ENCODE results near the gene ACOT7. TPM values are rescaled to one million over a fixed set of nuclear protein-coding genes. Genes with fewer than 3 reads are reported as not detected.

ACOT7 gene
- total RNA-seq, 2 experiments from 2014 or later: 5.3 to 5.4 TPM

DNA sequence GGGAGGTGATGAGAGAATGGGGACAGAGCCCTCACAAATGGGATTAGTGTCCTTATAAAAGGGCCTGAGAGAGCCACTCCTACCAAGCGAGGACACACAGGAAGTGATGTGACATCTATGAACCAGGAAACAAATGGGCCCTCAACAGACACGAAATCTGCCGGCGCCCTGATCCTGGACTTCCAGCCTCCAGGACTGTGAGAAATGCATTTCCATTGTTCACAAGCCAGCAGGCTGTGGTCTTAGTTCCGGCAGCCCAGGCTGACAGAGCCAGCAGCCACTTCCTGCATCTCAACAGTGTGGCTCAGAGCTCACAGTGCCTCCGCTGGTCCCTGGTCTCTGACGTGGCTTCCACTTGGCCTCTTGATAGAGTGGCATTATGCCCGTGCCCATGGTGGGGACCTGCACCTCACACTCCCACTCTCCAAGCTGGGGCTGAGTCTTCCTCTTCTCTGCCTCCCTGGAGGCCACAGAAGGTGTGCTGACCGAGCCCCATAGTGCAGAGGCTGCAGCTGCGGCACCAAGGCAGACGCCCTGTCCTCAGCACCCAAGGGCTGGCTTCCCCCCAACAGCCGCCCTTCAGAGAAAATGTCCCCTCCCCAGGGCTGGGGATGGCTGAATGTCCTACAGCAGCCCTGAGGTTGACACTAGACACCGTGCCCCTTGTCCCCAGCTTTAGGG lies 44.9 kb downstream of the ACOT7 start:
- Histone ChIP-seq H3K27ac (ENCODE audit: low read depth in 1 of 2, low read length in 2 of 2) (peak overlapping the region; percentile 57), H3K27me3 (ENCODE audit: control insufficient read depth in 1 of 2, insufficient read depth in 2 of 2, low read length in 2 of 2) (no peaks in the 10 kb centered on the region), H3K36me3 (ENCODE audit: insufficient read depth, low read length) (no peaks in the 10 kb centered on the region), H3K4me1 (ENCODE audit: insufficient read depth, low read length) (peaks cover 21% of the 10 kb centered on the region), H3K4me3 (ENCODE audit: low read length) (peak overlapping the region; percentile 40), H3K9me3 (ENCODE audit: control insufficient read depth in 1 of 2, insufficient read depth in 1 of 2, low read length in 2 of 2) (no peaks in the 10 kb centered on the region)
- ATAC-seq (ENCODE audit: poor library complexity): peak; percentile 73
- peak overlapping the region; percentile 77 for H3K27ac Mint-ChIP-seq
- H3K9me3 Mint-ChIP-seq: no peaks in the 10 kb centered on the region
- no peaks in the 10 kb centered on the region for H3K27me3 Mint-ChIP-seq
- intact Hi-C loops (cut with DNase I, micrococcal nuclease): loop anchor here (1.0 to 5.0 kb wide), 5 partner anchors 16 to 129 kb away; no protein-coding TSS in a partner anchor
- H3K36me3 Mint-ChIP-seq (ENCODE audit: low read depth): peaks cover under 1% of the 10 kb centered on the region
- H3K4me3 Mint-ChIP-seq: peak overlapping the region; percentile 39
- ChIA-PET POLR2A (interaction anchor here (0.7 to 3.2 kb wide), 12 partner anchors 11 to 206 kb away, joined by 3 to 30 read pairs (median 4); partner anchors contain the start of genes ACOT7, NOL9 and TAS1R1), CTCF (interaction anchor here (0.8 to 3.1 kb wide), 11 partner anchors 9 to 323 kb away, joined by 3 to 39 read pairs (median 4); no protein-coding TSS in a partner anchor)
- peak; percentile 29 to 84 (median 54) for DNase-seq
- TF ChIP-seq, protein P1, sequence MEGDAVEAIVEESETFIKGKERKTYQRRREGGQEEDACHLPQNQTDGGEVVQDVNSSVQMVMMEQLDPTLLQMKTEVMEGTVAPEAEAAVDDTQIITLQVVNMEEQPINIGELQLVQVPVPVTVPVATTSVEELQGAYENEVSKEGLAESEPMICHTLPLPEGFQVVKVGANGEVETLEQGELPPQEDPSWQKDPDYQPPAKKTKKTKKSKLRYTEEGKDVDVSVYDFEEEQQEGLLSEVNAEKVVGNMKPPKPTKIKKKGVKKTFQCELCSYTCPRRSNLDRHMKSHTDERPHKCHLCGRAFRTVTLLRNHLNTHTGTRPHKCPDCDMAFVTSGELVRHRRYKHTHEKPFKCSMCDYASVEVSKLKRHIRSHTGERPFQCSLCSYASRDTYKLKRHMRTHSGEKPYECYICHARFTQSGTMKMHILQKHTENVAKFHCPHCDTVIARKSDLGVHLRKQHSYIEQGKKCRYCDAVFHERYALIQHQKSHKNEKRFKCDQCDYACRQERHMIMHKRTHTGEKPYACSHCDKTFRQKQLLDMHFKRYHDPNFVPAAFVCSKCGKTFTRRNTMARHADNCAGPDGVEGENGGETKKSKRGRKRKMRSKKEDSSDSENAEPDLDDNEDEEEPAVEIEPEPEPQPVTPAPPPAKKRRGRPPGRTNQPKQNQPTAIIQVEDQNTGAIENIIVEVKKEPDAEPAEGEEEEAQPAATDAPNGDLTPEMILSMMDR (IDR thresholded peaks at IDR 0.05): no peak
- peaks cover 29% of the 10 kb centered on the region for H3K4me1 Mint-ChIP-seq (ENCODE audit: low read depth)

DNA sequence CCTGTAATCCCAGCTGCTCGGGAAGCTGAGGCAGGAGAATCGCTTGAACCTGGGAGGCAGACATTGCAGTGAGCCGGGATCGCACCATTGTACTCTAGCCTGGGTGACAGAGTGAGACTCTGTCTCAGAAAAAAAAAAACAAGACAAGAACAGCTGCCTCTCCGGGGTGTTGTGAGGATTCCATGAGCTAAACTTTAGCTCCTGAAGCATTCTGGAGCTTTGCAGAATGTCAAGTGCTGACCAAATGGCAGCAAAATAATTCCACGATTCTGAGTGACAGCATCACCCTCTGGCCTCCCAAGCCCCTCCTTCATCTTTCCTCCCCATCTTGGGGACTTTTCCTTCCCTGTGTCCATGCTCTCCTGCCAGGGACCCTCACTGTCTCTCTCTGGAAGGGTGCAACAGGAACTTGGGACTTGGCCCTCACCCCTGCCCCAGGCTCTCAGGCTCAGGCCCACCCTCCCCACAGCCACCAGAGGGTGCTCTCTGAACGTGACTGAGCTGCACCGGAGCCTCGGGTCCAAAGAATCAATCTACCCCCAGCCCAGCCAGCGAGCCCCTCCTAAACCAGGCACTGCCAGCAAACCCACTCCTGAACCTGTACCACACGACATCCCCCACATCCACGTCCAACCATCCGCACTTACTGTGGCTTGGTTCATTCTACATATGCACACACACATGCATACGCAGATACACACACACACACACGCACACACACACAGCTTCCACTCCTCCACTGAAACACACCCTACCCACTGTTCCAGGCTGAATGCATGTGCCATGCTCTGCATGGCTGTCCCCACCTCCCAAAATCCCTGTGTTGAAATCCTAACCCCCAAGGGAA lies 45.7 kb downstream of the ACOT7 start:
- ChIA-PET POLR2A (interaction anchor here (0.9 to 3.2 kb wide), 11 partner anchors 11 to 207 kb away, joined by 3 to 30 read pairs (median 4); partner anchors contain the start of genes ACOT7, NOL9 and TAS1R1), CTCF (interaction anchor here (0.8 to 3.1 kb wide), 12 partner anchors 10 to 322 kb away, joined by 3 to 39 read pairs (median 4); partner anchors contain the start of gene ACOT7)
- H3K27me3 Mint-ChIP-seq: no peaks in the 10 kb centered on the region
- no peaks in the 10 kb centered on the region for H3K27me3 ChIP-seq (ENCODE audit: control insufficient read depth in 1 of 2, insufficient read depth in 2 of 2, low read length in 2 of 2)
- no peaks in the 10 kb centered on the region for H3K36me3 ChIP-seq (ENCODE audit: insufficient read depth, low read length)
- DNase-seq (peak; percentile 57 to 83 (median 68)), ATAC-seq (ENCODE audit: poor library complexity) (peak; percentile 72)
- H3K36me3 Mint-ChIP-seq (ENCODE audit: low read depth): peaks cover 4% of the 10 kb centered on the region
- H3K9me3 Mint-ChIP-seq: no peaks in the 10 kb centered on the region
- H3K27ac ChIP-seq (ENCODE audit: low read depth in 1 of 2, low read length in 2 of 2): peak overlapping the region; percentile 57
- H3K9me3 ChIP-seq (ENCODE audit: control insufficient read depth in 1 of 2, insufficient read depth in 1 of 2, low read length in 2 of 2): no peaks in the 10 kb centered on the region
- H3K4me1 ChIP-seq (ENCODE audit: insufficient read depth, low read length): peaks cover 21% of the 10 kb centered on the region
- intact Hi-C loops (cut with DNase I, micrococcal nuclease): loop anchor here (1.0 to 5.0 kb wide), 5 partner anchors 17 to 129 kb away; no protein-coding TSS in a partner anchor
- H3K4me3 Mint-ChIP-seq: peak overlapping the region; percentile 39
- peak overlapping the region; percentile 40 for H3K4me3 ChIP-seq (ENCODE audit: low read length)
- TF ChIP-seq, protein P1 (IDR thresholded peaks at IDR 0.05): peak; percentile 80
- H3K4me1 Mint-ChIP-seq (ENCODE audit: low read depth): peaks cover 32% of the 10 kb centered on the region
- peak overlapping the region; percentile 77 for H3K27ac Mint-ChIP-seq

DNA sequence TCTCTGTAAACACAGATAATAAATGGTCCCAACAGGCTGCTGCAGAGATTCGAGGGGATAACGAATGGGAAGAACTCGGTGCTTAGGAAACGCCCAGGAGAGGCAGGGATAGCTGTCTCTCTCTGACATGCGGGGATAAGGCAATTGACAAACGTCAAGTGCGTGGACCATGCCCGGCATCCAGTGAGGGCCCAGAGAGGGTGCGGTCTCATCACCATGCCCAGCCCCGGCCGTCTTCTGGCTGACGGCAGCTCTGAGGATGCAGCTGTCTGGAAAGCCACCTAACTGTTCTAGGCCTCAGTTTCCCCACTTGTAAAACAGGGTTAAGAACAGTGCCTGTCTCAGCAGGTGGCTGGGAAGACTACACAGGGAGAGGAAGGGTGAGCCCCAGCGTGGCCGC lies 48.1 kb downstream of the ACOT7 start:
- no peaks in the 10 kb centered on the region for H3K27me3 ChIP-seq (ENCODE audit: control insufficient read depth in 1 of 2, insufficient read depth in 2 of 2, low read length in 2 of 2)

More for the DNA sequence above, 48.1 kb downstream of the ACOT7 start:
- peaks cover 4% of the 10 kb centered on the region for H3K36me3 Mint-ChIP-seq (ENCODE audit: low read depth)
- ATAC-seq (ENCODE audit: poor library complexity) (no peak), DNase-seq (no peak)
- POLR2A ChIA-PET: interaction anchor here (0.6 to 0.8 kb wide), 2 partner anchors 13 to 311 kb away, joined by 3 read pairs; no protein-coding TSS in a partner anchor
- H3K9me3 ChIP-seq (ENCODE audit: control insufficient read depth in 1 of 2, insufficient read depth in 1 of 2, low read length in 2 of 2): no peaks in the 10 kb centered on the region
- no peaks in the 10 kb centered on the region for H3K9me3 Mint-ChIP-seq
- H3K4me1 ChIP-seq (ENCODE audit: insufficient read depth, low read length): peaks cover 21% of the 10 kb centered on the region
- peaks cover 28% of the 10 kb centered on the region for H3K4me1 Mint-ChIP-seq (ENCODE audit: low read depth)
- no peak overlapping the region for H3K27ac ChIP-seq (ENCODE audit: low read depth in 1 of 2, low read length in 2 of 2)
- intact Hi-C loops (cut with DNase I, micrococcal nuclease): loop anchor here in 1 of 2 experiments (5.0 kb wide), 1 partner anchor 132 kb away; no protein-coding TSS in a partner anchor
- H3K4me3 ChIP-seq (ENCODE audit: low read length): no peak overlapping the region
- H3K27ac Mint-ChIP-seq: no peak overlapping the region
- H3K27me3 Mint-ChIP-seq: no peaks in the 10 kb centered on the region
- TF ChIP-seq, protein P1 (IDR thresholded peaks at IDR 0.05): no peak
- no peak overlapping the region for H3K4me3 Mint-ChIP-seq
- H3K36me3 ChIP-seq (ENCODE audit: insufficient read depth, low read length): no peaks in the 10 kb centered on the region
- CTCF ChIA-PET: interaction anchor here (1.2 kb wide), 1 partner anchor 99 kb away, joined by 3 read pairs; no protein-coding TSS in a partner anchor

Measured in CD4-positive, alpha-beta T cell (primary cell).